OCI-LY1 (cell line): Measurements from ENCODE around the gene CHAF1A.

Source experiments
- H2AFZ ChIP-seq: fragments of 200-600 bp; sonication (generic), shearing (Covaris generic); 2 replicates; pipeline ENCODE4 v1.6.0; 2014; ENCODE audit warnings: antibody characterized with exemption, mild to moderate bottlenecking, low read length
- H3F3A ChIP-seq: fragments of 200-600 bp; sonication (generic), shearing (Covaris generic); 2 replicates; pipeline ENCODE4 v1.6.0; 2014; ENCODE audit warnings: mild to moderate bottlenecking, antibody characterized with exemption, low read length, moderate library complexity; ENCODE audit not compliant: insufficient read depth
- H3K27ac ChIP-seq: fragments of 200-600 bp; sonication (generic); 2 replicates; pipeline ENCODE4 v1.5.1; 2014; ENCODE audit warnings: low read length, mixed run types, mild to moderate bottlenecking, low read depth; ENCODE audit not compliant: poor library complexity, severe bottlenecking
- H3K27me3 ChIP-seq: fragments of 200-600 bp; sonication (generic); 2 replicates; pipeline ENCODE4 v1.6.0; 2014; ENCODE audit warnings: antibody characterized with exemption, mild to moderate bottlenecking, low read length, moderate library complexity; ENCODE audit not compliant: insufficient read depth
- H3K36me3 ChIP-seq: fragments of 200-600 bp; sonication (generic); 2 replicates; pipeline ENCODE4 v1.6.1; 2014; ENCODE audit warnings: mild to moderate bottlenecking, antibody characterized with exemption, low read length, moderate library complexity, mixed read lengths; ENCODE audit not compliant: insufficient read depth
- H3K4me1 ChIP-seq: fragments of 200-600 bp; sonication (generic); 2 replicates; pipeline ENCODE4 v1.5.1; 2014; ENCODE audit warnings: mild to moderate bottlenecking, low read length, moderate library complexity; ENCODE audit not compliant: insufficient read depth, severe bottlenecking
- H3K4me2 ChIP-seq: fragments of 200-600 bp; sonication (generic), shearing (Covaris generic); 2 replicates; pipeline ENCODE4 v1.6.1; 2014; ENCODE audit warnings: low read length
- H3K4me3 ChIP-seq: fragments of 200-600 bp; sonication (generic); 2 replicates; pipeline ENCODE4 v1.5.1; 2014; ENCODE audit warnings: low read length, low read depth, mild to moderate bottlenecking, mixed read lengths; ENCODE audit not compliant: poor library complexity, severe bottlenecking
- H3K79me2 ChIP-seq: fragments of 200-600 bp; shearing (Covaris generic); 2 replicates; pipeline ENCODE4 v1.6.1; 2016; ENCODE audit warnings: mixed run types, low read length, mixed read lengths; ENCODE audit not compliant: insufficient read depth
- H3K9ac ChIP-seq: fragments of 200-600 bp; sonication (generic), shearing (Covaris generic); 2 replicates; pipeline ENCODE4 v1.6.1; 2014; ENCODE audit warnings: mild to moderate bottlenecking, low read length, mixed read lengths
- H3K9me2 ChIP-seq: fragments of 200-600 bp; sonication (generic), shearing (Covaris generic); 2 replicates; pipeline ENCODE4 v1.6.1; 2014; ENCODE audit warnings: low read depth, mild to moderate bottlenecking, low read length, mixed read lengths
- H3K9me3 ChIP-seq: fragments of 200-600 bp; shearing (Covaris generic); 2 replicates; pipeline ENCODE4 v1.6.1; 2014; ENCODE audit warnings: low read length, mixed read lengths
- H4K20me1 ChIP-seq: fragments of 200-600 bp; sonication (generic), shearing (Covaris generic); 2 replicates; pipeline ENCODE4 v1.6.0; 2016; ENCODE audit warnings: mild to moderate bottlenecking, low read length; ENCODE audit not compliant: insufficient read depth
- EZH2 ChIP-seq: fragments of 200-600 bp; sonication (generic), shearing (Covaris generic); IDR thresholded peaks from 2 replicates; pipeline ENCODE4 v1.8.0; 2017; ENCODE audit warnings: borderline replicate concordance, mixed run types, mild to moderate bottlenecking, antibody characterized with exemption, low read length, moderate library complexity, mixed read lengths
- TF ChIP-seq, protein P1 (sequence below): fragments of 200-600 bp; sonication (generic), shearing (Covaris generic); IDR thresholded peaks from 2 replicates; pipeline ENCODE4 v1.5.1; 2017; ENCODE audit warnings: mild to moderate bottlenecking, antibody characterized with exemption, low read length, moderate library complexity, mixed read lengths

CHAF1A gene

GRCh38 chr19:4473763-4474513 lies 71.5 kb downstream of the CHAF1A start:
- no peak overlapping the region for H2AFZ ChIP-seq
- no peaks in the 10 kb centered on the region for H3K27me3 ChIP-seq
- no peaks in the 10 kb centered on the region for H3K9me3 ChIP-seq
- TF ChIP-seq EZH2, result no peak
- TF ChIP-seq, protein P1, sequence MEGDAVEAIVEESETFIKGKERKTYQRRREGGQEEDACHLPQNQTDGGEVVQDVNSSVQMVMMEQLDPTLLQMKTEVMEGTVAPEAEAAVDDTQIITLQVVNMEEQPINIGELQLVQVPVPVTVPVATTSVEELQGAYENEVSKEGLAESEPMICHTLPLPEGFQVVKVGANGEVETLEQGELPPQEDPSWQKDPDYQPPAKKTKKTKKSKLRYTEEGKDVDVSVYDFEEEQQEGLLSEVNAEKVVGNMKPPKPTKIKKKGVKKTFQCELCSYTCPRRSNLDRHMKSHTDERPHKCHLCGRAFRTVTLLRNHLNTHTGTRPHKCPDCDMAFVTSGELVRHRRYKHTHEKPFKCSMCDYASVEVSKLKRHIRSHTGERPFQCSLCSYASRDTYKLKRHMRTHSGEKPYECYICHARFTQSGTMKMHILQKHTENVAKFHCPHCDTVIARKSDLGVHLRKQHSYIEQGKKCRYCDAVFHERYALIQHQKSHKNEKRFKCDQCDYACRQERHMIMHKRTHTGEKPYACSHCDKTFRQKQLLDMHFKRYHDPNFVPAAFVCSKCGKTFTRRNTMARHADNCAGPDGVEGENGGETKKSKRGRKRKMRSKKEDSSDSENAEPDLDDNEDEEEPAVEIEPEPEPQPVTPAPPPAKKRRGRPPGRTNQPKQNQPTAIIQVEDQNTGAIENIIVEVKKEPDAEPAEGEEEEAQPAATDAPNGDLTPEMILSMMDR, result no peak
- H3F3A ChIP-seq, result no peaks in the 10 kb centered on the region
- H3K79me2 ChIP-seq, result peaks cover 11% of the 10 kb centered on the region
- no peaks in the 10 kb centered on the region for H3K9me2 ChIP-seq
- peak overlapping the region; percentile 73 for H3K4me2 ChIP-seq
- no peaks in the 10 kb centered on the region for H4K20me1 ChIP-seq
- H3K36me3 ChIP-seq, result peaks cover 29% of the 10 kb centered on the region
- H3K4me1 ChIP-seq, result peaks cover 35% of the 10 kb centered on the region
- peak overlapping the region; percentile 90 for H3K9ac ChIP-seq
- no peak overlapping the region for H3K27ac ChIP-seq
- peak overlapping the region; percentile 99 for H3K4me3 ChIP-seq

GRCh38 chr19:4474514-4475022 lies 72.1 kb downstream of the CHAF1A start:
- Histone ChIP-seq H3K27ac (no peak overlapping the region), H3F3A (no peaks in the 10 kb centered on the region), H3K79me2 (peaks cover 11% of the 10 kb centered on the region), H3K36me3 (peaks cover 30% of the 10 kb centered on the region), H3K4me1 (peaks cover 35% of the 10 kb centered on the region), H3K4me3 (peak overlapping the region; percentile 99), H4K20me1 (no peaks in the 10 kb centered on the region), H3K9me3 (no peaks in the 10 kb centered on the region), H2AFZ (no peak overlapping the region), H3K4me2 (peak overlapping the region; percentile 73), H3K9ac (peak overlapping the region; percentile 90), H3K27me3 (no peaks in the 10 kb centered on the region), H3K9me2 (no peaks in the 10 kb centered on the region)
- TF ChIP-seq, protein P1, result no peak
- TF ChIP-seq EZH2, result no peak

DNA sequence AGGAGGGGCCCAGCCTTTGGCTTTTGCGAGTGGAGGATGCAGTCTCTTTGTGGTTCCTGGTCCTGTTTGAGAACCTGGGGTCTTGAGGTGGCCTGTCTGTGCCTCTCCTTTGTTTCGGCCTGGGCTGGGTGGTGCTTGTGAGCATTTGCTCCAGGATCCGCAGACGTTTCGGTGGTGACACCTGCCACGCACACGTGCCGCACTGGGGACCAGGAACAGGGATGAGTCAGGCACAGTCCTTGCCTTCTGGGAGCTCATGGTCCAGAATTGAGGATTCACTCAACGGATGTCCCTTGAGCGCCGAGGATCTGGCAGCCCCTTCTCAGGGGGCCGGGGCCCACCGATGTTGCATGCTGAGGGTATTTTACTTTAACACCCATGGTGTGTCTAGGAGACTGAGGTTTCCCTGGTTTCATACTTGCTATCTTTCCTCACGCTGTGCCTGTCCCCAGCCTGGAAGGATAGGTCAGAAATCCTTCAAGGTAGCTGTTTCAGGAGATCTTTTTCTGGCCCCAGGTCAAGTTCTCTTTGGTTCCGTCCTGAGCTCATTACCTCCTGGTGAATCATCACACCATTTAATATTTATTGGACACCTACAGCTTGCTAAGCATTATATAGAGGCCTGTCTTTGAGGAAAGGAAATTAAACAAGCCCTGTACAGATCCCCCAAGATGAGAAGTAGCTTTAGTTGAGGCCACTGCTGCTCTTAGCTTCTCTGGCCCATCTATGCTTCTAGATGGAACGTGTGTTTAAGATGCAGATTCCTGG lies 74.8 kb downstream of the CHAF1A start:
- Histone ChIP-seq H4K20me1 (no peaks in the 10 kb centered on the region), H3F3A (no peaks in the 10 kb centered on the region), H3K4me3 (no peak overlapping the region), H3K4me1 (peaks cover 24% of the 10 kb centered on the region), H3K9ac (no peak overlapping the region), H2AFZ (no peak overlapping the region), H3K36me3 (peaks cover 34% of the 10 kb centered on the region), H3K9me2 (no peaks in the 10 kb centered on the region), H3K9me3 (no peaks in the 10 kb centered on the region), H3K27ac (no peak overlapping the region), H3K79me2 (peaks cover 11% of the 10 kb centered on the region), H3K27me3 (no peaks in the 10 kb centered on the region), H3K4me2 (no peak overlapping the region)
- TF ChIP-seq, protein P1, result no peak
- no peak for TF ChIP-seq EZH2
